GM12801 (cell line): ENCODE measurements around the gene B3GALT4.

Source experiments
- CTCF ChIP-seq: IDR thresholded peaks from one replicate; pipeline ENCODE4 v1.5.1; 2011; ENCODE audit warnings: control low read depth; ENCODE audit not compliant: insufficient read length; ENCODE audit errors: extremely low read depth

The B3GALT4 gene

GRCh38 chr6:33254591-33254990 is 22.3 kb upstream of the B3GALT4 start:
- TF ChIP-seq CTCF: no peak

- no peak for TF ChIP-seq CTCF
These were observed 17.9 kb upstream of the B3GALT4 start for GRCh38 chr6:33259032-33259431.

- no peak for TF ChIP-seq CTCF
These were observed 12.9 kb upstream of the B3GALT4 start for GRCh38 chr6:33264015-33264414.

DNA sequence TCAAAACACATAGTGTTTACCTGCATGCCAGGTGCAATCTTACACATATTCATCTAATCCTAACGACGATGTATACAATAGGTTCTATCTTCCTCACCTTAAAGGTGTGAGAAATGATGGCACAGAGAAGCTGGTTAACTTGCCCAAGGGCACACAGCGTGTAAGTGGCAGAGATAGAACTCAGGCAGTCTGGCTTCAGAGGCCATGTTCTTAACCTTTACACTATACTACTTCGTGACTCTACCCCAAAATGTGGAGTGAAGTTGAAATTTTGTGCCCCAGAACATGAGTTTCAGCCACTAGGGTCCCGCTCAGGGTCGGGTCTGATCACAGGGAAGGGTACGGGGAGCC is 5.8 kb upstream of the B3GALT4 start:
- TF ChIP-seq CTCF: no peak

GRCh38 chr6:33271468-33272274 is 5.3 kb upstream of the B3GALT4 start, which contains the start of the genes RPS18 and VPS52:
RPS18 (plus strand) TSS chr6:33272075; CDS start chr6:33272120, 45 bp downstream.
VPS52 (minus strand) TSS chr6:33271876; CDS start chr6:33271675, 201 bp downstream.
- no peak for TF ChIP-seq CTCF

DNA sequence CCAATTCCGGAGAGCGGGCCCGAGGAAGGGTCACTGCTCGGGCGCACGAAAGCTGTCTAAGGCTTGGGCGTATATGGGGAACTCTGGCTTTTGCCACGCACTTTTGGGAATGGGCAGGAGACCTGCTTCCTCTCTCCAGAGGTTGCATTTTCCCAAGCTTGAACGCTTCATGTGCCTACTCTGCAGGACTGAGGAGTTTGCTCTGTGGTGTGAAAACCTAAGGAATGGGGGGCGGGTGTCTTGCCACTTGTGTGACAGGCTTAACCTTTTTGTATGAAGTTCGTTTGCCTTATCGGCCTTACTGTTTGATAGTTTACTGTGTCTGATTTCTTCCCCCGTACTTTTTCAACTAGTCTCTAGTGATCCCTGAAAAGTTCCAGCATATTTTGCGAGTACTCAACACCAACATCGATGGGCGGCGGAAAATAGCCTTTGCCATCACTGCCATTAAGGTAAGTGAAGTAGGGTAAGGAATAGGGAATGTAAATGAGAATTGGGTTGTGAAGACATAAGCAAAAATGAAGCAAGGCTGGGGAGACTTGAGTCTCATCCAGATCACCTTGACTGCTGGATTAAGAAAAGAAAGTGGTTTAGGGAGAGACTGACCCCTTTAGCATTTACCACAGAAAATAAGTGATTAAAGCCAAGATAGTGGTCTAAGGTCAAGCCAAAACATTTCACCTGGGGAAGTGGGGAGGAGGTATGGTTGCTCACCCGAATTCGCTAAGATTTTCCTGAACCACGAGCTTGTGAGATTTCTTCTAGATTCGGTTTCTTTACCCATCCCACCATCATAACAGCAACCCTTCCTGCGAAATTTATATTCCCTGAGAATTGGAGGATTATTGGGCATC is 4.4 kb upstream of the B3GALT4 start:
- TF ChIP-seq CTCF: no peak

DNA sequence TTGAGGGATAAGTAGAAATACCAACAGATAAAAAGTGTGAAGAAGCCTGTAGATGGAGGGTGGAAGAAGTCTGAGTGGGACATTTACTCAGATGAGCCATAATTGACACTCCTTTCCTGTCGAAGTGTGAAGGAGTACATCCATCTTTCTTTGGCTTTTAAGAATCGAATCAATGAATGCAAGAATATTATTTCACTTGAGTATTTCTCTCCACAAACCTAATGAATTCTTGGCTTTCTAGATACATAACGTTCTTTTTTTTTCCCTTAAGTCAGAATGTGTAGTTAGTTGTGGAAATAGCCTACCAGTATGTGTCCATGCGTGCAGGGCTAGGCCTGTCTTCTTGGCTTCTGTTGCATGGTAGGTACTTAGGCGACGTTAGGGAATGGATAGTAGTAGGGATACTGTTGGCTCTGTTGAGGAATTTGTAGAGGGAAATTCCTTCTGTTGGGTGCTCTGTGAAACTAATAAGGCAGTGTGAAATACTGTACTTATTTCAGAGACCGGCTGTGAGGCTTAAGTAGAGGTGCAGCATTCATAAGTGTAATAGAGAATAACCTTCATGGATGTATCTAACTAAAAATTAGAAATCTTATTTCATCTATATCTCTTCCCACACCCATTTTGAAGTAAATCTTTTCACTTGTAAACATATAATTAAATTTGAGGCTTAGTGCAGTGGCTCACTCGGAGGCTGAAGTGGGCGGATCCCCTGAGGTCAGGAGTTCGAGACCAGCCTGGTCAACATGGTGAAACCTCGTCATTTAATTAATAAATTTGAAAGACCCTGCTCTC is 3.6 kb upstream of the B3GALT4 start:
- TF ChIP-seq CTCF: no peak
